ENCODE results near the gene MARCHF9.
"Not testable (repeated sequence)": the region's sequence is repeated elsewhere in the genome, so short reads cannot be mapped to it uniquely, and the experiment has no call there.

MARCHF9 gene

DNA sequence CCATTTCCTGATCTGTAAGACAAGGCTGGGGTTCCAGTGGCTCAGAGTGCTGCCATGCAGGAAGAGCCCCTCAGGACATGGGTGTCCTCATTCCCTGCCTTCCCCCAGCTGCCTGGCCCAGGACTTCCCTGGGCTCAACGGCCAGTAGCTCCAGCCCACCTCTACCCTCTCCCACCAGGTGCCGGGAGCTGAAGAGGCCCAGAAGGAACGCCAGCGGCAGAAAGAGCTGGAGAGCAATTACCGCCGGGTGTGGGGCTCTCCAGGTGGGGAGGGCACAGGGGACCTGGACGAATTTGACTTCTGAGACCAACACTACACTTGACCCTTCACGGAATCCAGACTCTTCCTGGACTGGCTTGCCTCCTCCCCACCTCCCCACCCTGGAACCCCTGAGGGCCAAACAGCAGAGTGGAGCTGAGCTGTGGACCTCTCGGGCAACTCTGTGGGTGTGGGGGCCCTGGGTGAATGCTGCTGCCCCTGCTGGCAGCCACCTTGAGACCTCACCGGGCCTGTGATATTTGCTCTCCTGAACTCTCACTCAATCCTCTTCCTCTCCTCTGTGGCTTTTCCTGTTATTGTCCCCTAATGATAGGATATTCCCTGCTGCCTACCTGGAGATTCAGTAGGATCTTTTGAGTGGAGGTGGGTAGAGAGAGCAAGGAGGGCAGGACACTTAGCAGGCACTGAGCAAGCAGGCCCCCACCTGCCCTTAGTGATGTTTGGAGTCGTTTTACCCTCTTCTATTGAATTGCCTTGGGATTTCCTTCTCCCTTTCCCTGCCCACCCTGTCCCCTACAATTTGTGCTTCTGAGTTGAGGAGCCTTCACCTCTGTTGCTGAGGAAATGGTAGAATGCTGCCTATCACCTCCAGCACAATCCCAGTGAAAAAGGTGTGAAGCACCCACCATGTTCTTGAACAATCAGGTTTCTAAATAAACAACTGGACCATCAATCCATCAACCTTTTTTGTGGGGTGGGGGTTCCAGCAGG is 34.0 kb upstream of the MARCHF9 start:
- TF ChIP-seq, protein P1, sequence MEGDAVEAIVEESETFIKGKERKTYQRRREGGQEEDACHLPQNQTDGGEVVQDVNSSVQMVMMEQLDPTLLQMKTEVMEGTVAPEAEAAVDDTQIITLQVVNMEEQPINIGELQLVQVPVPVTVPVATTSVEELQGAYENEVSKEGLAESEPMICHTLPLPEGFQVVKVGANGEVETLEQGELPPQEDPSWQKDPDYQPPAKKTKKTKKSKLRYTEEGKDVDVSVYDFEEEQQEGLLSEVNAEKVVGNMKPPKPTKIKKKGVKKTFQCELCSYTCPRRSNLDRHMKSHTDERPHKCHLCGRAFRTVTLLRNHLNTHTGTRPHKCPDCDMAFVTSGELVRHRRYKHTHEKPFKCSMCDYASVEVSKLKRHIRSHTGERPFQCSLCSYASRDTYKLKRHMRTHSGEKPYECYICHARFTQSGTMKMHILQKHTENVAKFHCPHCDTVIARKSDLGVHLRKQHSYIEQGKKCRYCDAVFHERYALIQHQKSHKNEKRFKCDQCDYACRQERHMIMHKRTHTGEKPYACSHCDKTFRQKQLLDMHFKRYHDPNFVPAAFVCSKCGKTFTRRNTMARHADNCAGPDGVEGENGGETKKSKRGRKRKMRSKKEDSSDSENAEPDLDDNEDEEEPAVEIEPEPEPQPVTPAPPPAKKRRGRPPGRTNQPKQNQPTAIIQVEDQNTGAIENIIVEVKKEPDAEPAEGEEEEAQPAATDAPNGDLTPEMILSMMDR (IDR thresholded peaks at IDR 0.05; ENCODE audit: control insufficient read depth, extremely low read depth, insufficient read depth), result no peak
- no peak for DNase-seq (ENCODE audit: low read depth)
- H3K4me3 ChIP-seq (ENCODE audit: low read depth, low read length), result no peak overlapping the region

DNA sequence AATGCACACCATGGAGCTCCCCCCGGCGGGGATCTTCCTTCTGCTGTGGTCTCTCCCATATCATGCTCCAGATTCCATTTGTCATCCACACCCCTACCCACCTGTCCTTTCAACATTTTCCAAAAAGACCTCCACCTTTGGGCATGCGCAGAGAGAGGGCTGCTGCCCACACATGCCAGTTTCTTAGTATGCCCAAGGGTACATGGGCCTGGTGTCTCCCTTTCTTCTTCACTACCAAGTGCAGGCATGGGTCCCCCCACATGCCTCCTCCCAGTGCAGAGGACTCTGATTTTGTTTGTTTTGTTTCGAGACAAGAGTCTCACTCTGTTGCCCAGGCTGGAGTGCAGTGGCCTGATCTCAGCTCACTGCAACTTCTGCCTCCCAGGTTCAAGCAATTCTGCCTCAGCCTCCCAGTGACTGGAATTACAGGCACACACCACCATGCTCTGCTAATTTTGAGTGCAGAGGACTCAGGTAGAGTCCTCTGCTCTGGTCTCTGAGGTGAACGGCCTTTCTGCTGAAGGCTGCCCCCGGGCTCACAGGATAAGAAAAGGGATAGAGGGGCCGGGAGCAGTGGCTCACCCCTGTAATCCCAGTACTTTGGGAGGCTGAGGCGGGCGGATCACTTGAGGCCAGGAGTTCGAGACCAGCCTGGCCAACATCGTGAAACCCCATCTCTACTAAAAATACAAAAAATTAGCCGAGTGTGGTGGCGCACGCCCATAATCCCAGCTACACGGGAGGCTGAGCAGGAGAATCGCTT is 32.9 kb upstream of the MARCHF9 start:
- H3K4me3 ChIP-seq (ENCODE audit: low read depth, low read length); DNase-seq (ENCODE audit: low read depth): not testable (repeated sequence)

DNA sequence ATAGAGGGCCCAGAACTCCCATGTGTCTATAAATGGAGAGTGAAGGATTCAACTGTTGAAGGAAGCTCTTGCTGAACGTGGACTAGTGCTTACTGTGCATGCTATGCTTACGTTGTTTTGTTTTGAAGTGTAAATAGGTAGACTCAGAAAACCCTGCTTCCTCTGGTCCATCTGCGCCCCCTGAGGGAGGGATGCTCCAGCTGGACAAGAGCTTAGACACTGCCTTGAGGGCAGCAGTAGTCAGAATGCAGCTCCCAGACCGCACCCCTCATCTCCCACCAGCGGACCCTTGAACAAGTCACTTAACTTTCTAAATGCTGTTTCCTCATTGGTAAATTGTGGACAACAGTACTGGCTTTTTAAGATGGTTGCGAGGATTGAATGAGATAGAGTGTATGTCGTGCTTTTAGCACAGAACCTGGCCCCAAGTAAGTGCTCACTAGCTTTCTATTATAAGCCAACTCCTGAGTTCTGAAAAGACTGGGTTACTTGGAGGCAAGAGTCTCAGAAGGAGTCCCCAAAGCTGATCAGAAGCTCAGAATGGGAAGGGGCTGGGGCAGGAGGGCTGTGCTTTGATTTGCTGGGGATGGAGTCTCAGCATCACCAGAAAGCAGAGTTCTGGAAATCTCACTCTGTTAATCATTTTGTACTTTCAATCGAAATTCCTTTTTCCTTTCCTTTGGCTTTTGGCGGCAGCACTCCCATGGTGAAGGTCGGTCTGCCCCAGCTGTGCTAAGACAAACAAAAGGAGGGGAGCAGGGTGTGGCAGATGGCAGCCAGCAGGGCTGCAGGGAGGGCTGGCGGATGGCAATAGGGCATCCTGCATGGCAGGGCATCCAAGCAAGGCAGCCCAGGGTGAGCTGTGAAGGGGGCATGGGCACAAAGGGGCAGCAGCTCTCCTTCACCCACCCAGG is 31.9 kb upstream of the MARCHF9 start:
- no peak overlapping the region for H3K4me3 ChIP-seq (ENCODE audit: low read depth, low read length)
- no peak for DNase-seq (ENCODE audit: low read depth)
- TF ChIP-seq, protein P1 (IDR thresholded peaks at IDR 0.05; ENCODE audit: control insufficient read depth, extremely low read depth, insufficient read depth), result no peak

DNA sequence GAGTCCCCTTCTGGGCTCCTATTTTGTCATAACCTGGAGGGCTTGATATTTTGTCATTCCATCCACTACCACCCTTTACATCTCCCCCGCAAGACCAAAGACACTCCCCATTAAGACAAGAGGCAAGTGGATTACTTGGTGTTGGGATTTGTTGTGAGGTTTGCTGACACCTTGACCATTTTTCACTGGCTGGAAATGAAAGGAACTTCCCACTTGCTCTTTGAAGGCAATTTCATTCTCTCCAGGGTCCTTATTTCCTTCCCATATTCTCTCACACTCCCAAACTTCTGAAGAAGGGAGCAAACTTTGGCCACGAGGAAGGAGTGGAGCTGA is 31.3 kb upstream of the MARCHF9 start:
- TF ChIP-seq, protein P1 (IDR thresholded peaks at IDR 0.05; ENCODE audit: control insufficient read depth, extremely low read depth, insufficient read depth), result no peak
- H3K4me3 ChIP-seq (ENCODE audit: low read depth, low read length), result no peak overlapping the region
- DNase-seq (ENCODE audit: low read depth), result no peak

DNA sequence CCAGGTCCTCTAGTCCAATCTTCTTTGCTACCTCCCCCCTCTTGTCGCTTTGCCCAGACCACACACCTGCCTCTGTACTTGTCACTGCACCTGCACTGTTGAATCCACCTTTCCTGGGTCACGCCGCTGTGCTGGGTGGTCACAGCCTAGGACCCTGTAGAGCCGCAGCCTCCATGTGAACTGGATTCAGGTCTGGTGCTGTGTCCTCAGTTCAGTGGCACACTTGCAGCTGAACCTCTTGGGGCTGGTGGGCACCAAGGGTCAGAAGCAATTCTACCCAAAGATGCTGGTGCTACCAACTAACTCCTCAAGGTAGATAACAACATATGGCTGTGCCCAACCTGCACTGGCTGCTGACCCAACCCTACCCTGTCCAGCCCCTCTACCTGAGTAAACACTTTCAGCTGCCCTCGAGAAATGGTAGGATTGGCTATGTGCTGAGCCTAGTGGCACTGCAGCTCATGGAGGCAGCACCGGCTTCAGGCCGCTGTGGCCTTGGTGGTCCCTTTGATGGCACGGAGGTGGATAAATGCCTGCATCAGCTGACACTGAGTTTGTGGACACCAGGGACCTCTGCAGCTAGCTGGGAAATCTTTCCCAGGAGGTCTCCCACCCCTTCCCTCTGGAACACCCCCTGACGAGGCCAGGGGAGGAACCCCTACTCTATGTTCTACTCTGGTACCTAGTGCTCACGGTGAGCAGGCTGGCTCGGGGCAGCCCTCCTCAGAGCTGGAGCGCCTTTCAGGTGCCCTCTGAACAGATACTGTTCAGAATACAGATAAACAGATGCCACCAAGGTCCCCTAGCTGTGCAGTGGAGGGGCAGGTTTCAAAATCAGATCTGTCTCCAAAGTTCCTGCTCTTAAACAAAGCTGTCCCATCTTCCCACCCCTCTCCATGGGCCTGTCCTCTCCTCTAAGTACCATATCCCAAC is 30.6 kb upstream of the MARCHF9 start:
- no peak for DNase-seq (ENCODE audit: low read depth)
- no peak overlapping the region for H3K4me3 ChIP-seq (ENCODE audit: low read depth, low read length)
- TF ChIP-seq, protein P1 (IDR thresholded peaks at IDR 0.05; ENCODE audit: control insufficient read depth, extremely low read depth, insufficient read depth), result no peak

DNA sequence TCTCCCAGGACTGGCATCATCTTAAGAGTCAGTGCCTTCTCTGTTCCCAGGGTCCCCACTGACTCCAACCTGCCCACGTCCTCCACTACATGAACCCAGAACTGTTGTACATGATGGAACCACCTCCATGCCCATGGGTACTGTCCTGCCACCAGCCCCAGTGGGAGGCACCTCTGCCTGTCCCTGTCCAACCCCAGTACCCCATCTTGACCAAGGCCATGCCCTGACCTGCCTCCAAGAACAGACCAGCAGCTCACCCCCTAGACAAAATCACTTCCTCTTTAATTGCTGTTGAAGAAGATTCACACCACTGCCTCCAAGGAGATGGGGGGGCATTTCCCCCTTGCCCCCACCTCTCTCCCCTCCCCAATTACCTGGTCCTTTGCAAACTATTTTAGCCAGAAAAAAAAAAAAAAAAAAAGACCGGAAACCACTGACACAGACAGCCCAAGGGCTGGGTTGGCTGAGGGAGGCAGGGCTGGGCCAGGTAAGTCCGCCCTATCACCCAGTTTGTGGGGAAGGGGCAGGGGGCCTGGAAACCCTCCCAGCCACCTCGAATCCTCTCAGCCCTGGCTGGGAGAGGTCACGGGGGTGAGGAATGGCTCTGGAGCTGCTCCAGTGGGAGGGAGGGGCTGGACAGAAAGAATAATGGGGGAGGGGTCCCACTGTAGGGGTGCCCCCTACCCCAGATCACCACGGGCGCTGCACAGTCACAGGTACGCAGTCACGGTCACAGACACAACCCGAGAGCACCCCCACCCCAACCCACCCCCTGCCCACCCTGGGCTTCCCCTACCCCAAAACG is 29.8 kb upstream of the MARCHF9 start:
- TF ChIP-seq, protein P1 (IDR thresholded peaks at IDR 0.05; ENCODE audit: control insufficient read depth, extremely low read depth, insufficient read depth), result no peak
- no peak for DNase-seq (ENCODE audit: low read depth)

More for the DNA sequence above, 29.8 kb upstream of the MARCHF9 start:
- no peak overlapping the region for H3K4me3 ChIP-seq (ENCODE audit: low read depth, low read length)

Measured in LNCaP clone FGC (cell line).